Stimulated activated CD8-positive, alpha-beta memory T cell treated with anti-CD3 and anti-CD28 coated beads, Interleukin-15, amount 100 ng/mL, for 1 hour (primary cell): ENCODE results near the gene TAS2R42.

Experiments
- DNase-seq: peaks from one replicate; pipeline ENCODE4 v3.0.0-alpha.2; 2020; ENCODE audit warnings: low read depth

TAS2R42 gene

DNA sequence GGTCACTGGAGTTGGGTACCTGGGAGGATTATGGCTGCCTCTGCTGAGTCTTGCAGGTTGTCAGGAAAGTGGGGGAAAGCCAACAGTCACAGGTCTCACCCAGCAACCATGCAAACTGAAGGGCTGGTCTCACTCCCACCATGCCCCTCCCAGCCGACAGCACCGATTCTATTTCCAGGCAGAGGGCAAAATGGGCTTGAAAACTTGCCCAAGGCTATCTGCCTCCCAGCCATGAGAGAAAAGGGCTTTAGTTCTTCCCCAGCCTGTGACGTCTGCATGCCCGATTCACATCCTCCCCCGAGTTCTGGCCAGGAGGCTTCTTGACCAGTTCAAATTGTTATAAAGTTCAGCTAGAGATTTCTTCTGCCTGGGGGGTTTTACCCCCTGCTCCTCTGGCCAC is 42.4 kb downstream of the TAS2R42 start:
- DNase-seq: no peak

- no peak for DNase-seq
These were observed 43.4 kb downstream of the TAS2R42 start for GRCh38 chr12:11143352-11143751.

DNA sequence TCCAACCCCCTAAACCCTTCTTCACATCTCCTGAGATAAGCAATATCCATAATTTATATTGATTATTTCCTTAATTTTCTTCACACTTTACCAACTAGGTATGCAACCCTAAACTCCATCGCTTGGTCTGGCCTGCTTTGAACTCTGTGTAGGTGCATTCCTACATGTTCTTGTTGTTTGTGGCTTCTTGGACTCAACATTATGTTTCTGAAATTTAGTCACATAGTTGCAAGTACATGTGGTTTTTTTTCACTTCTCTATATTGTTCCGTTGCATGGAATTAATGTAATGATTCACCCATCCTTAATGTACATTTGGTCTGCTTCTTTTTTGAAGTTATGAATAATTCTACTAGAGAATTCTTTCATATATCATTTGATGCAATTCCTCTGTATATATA is 50.7 kb downstream of the TAS2R42 start:
- no peak for DNase-seq
